Measurements from ENCODE around the gene DMXL1. TPM values are rescaled to one million over a fixed set of nuclear protein-coding genes. Genes with fewer than 3 reads are reported as not detected.

DMXL1 gene
- total RNA-seq, 6 experiments from 2014 or later, result 19.1 to 25.6 (median 22.9) TPM

- whole genome bisulfite sequencing (ENCODE audit: insufficient coverage, low coverage, low lambda C conversion rate, missing lambda C conversion rate), result 69% methylated on average over 1 of the region's 3 CpGs
- no peak overlapping the region for H3K4me3 ChIP-seq
- no peaks in the 10 kb centered on the region for H3K36me3 ChIP-seq
- H3K4me1 ChIP-seq, result peaks cover 0 to 4% (median 0%) of the 10 kb centered on the region in 4 donors
- DNase-seq (no peak), ATAC-seq (peak in 3 of 4 donors; percentile 47 to 74 (median 53))
- no peak overlapping the region for H3K27ac ChIP-seq
- no peak for TF ChIP-seq CTCF (IDR thresholded peaks at IDR 0.05)
- TF ChIP-seq POLR2A (IDR thresholded peaks at IDR 0.05), result no peak
- intact Hi-C loops (cut with DNase I), result no loop called here
- no peaks in the 10 kb centered on the region for H3K9me3 ChIP-seq
- no peaks in the 10 kb centered on the region for H3K27me3 ChIP-seq
Measured at GRCh38 chr5:119032656-119033055, 38.2 kb upstream of the DMXL1 start.

- intact Hi-C loops (cut with DNase I), result no loop called here
- no peaks in the 10 kb centered on the region for H3K9me3 ChIP-seq
- ATAC-seq (no peak), DNase-seq (no peak)
- TF ChIP-seq CTCF (IDR thresholded peaks at IDR 0.05), result no peak
- no peak for TF ChIP-seq POLR2A (IDR thresholded peaks at IDR 0.05)
- no peaks in the 10 kb centered on the region for H3K36me3 ChIP-seq
- no peaks in the 10 kb centered on the region for H3K27me3 ChIP-seq
- no peak overlapping the region for H3K27ac ChIP-seq
- H3K4me3 ChIP-seq, result no peak overlapping the region
- H3K4me1 ChIP-seq, result peaks cover 0 to 4% (median 0%) of the 10 kb centered on the region in 4 donors
- WGBS (ENCODE audit: insufficient coverage, low coverage, low lambda C conversion rate, missing lambda C conversion rate), result 84% methylated on average over 3 of the region's 3 CpGs
Measured at GRCh38 chr5:119033135-119033534, 37.8 kb upstream of the DMXL1 start.

DNA sequence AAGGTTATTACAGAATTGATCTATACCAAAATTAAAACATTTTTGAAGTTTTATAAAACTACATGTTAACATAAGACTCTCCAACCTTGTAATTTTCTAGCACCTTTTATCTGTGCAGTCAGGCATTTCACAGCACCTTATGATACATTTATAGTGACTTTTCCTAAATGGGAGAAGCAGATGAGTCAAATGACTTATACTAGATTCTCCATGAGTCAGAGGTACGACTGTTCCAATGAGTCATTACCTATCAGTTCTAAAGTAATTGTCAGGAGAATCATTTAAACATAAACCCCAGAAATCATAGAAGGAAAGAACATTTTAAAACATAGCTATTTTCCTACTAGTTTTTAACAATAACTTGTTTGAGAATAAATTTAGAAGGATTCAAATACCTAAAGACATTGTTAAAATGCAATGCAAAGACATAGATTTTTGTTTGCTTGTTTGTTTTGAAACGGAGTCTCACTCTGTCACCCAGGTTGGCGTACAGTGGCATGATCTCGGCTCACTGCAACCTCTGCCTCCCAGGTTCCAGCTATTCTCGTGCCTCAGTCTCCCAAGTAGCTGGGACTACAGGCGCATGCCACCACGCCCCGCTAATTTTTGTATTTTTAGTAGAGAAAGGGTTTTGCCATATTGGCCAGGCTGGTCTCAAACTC lies 34.7 kb upstream of the DMXL1 start:
- Histone ChIP-seq H3K27ac (no peak overlapping the region), H3K9me3 (no peaks in the 10 kb centered on the region), H3K27me3 (no peaks in the 10 kb centered on the region), H3K4me3 (no peak overlapping the region), H3K36me3 (no peaks in the 10 kb centered on the region), H3K4me1 (peaks cover 0 to 4% (median 0%) of the 10 kb centered on the region in 4 donors)
- TF ChIP-seq CTCF (IDR thresholded peaks at IDR 0.05) (no peak), POLR2A (IDR thresholded peaks at IDR 0.05) (no peak)
- 89% methylated on average over 8 of the region's 8 CpGs for WGBS (ENCODE audit: insufficient coverage, low coverage, low lambda C conversion rate, missing lambda C conversion rate)
- ATAC-seq (peak in 1 of 4 donors; percentile 77), DNase-seq (no peak)
- intact Hi-C loops (cut with DNase I), result no loop called here

DNA sequence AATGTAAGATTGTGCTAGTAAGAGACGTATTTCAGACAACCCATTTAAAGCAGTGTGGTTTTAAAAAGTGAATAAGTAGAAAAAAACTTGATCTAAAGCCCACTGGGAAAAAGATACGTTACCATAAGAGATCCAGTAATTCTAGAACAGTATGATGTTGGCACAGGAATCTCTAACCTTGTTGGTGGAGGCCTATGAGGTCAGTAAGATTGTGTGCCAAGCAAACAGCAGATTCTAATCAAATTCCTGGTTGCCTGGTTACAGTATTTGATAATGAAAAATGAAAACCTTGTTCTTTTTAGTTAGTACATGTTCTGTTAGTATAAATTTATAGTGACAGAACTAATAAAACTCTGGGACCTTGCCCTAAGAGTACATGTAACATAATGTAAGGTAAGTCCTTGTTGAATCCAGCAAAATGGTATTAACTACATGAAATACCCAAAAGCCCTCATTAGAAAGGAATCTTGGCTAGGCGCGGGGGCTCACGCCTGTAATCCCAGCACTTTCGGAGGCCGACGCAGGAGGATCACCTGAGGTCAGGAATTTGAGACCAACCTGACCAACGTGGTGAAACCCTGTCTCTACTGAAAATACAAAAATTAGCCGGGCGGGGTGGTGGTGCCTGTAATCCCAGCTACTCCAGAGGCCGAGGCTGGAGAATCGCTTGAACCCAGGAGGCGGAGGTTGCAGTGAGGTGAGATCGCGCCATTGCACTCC lies 33.2 kb upstream of the DMXL1 start:
- Histone ChIP-seq H3K9me3 (no peaks in the 10 kb centered on the region), H3K4me1 (peaks cover 0 to 4% (median 0%) of the 10 kb centered on the region in 4 donors), H3K36me3 (no peaks in the 10 kb centered on the region), H3K4me3 (no peak overlapping the region), H3K27me3 (no peaks in the 10 kb centered on the region), H3K27ac (no peak overlapping the region)
- DNase-seq (no peak), ATAC-seq (peak; percentile 57 to 94 (median 78))
- WGBS (ENCODE audit: insufficient coverage, low coverage, low lambda C conversion rate, missing lambda C conversion rate), result 74% methylated on average over 11 of the region's 16 CpGs
- intact Hi-C loops (cut with DNase I), result no loop called here
- TF ChIP-seq CTCF (IDR thresholded peaks at IDR 0.05), result no peak
- no peak for TF ChIP-seq POLR2A (IDR thresholded peaks at IDR 0.05)
